ENCODE data around the gene DMD.

DNA sequence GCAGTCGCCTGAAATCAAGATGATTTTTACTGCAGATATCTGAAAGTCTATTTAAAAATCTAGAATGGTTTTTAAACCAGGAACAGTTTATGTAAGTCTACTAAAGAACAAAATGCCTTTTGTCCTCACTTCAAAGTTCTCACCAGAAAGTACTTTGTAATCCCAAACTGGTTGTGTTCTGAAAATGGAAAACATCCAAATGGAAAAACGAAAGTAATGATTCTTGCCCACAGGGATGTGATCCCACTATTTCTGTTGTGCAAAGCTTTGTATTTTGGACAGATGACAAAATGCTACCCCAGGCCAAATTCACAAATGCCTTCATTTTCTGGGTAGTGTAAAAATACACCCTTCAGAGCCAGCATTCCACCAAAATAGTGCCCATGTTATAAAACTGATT, 1874.0 kb downstream of the DMD start:
- TF ChIP-seq POLR2AphosphoS5 (IDR thresholded peaks at IDR 0.05; ENCODE audit: borderline replicate concordance, low read depth, low read length) (no peak), EZH2 (IDR thresholded peaks at IDR 0.05) (no peak)
